Measurements from ENCODE around the gene ATG7.

ATG7 gene

DNA sequence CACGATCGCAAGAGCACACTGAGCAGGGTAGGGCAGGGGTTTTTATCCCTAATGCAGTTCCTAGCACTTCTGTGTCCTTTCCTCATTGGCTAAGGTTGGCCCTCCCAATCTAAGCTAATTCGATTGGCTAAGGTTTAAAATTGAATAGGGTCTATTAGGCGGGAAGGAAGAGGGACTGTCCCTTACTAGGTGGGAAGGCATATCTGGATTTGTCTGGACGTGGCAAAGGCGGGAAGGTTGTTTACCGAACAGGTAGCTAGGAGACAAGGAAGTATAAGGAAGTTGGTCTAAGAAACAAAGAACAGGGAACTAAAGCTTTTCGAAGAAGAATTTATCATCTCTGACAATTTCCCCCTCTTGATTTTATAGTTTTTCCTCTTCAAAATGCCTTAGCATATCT lies 24.8 kb upstream of the ATG7 start:
- Histone ChIP-seq H3F3A (ENCODE audit: insufficient read depth) (no peaks in the 10 kb centered on the region), H4K20me1 (ENCODE audit: low read depth, low read length) (no peaks in the 10 kb centered on the region), H3K36me3 (ENCODE audit: low read length) (no peaks in the 10 kb centered on the region), H3K79me2 (ENCODE audit: insufficient read depth, low read length) (no peaks in the 10 kb centered on the region), H3K27ac (ENCODE audit: low read depth, low read length) (no peak overlapping the region), H3K4me2 (ENCODE audit: low read depth, low read length, poor library complexity, severe bottlenecking) (no peak overlapping the region), H3K9me3 (ENCODE audit: insufficient read depth, low read length) (no peaks in the 10 kb centered on the region), H2AFZ (ENCODE audit: low read depth, low read length, severe bottlenecking) (no peak overlapping the region), H3K9me2 (replicated peaks; ENCODE audit: insufficient read depth, low read length) (no peaks in the 10 kb centered on the region), H3K9ac (ENCODE audit: low read length) (no peak overlapping the region), H3K27me3 (ENCODE audit: low read length) (no peaks in the 10 kb centered on the region), H3K4me3 (ENCODE audit: insufficient read depth, low read length, poor library complexity, severe bottlenecking) (no peak overlapping the region)
- TF ChIP-seq CTCF (IDR thresholded peaks at IDR 0.05; ENCODE audit: insufficient read depth, low read length, poor library complexity, severe bottlenecking) (no peak), EZH2phosphoT487 (conservative IDR thresholded peaks at IDR 0.05; ENCODE audit: low read length) (no peak)

GRCh38 chr3:11248596-11248995 lies 23.6 kb upstream of the ATG7 start:
- H3F3A ChIP-seq (ENCODE audit: insufficient read depth) = no peaks in the 10 kb centered on the region
- H3K27ac ChIP-seq (ENCODE audit: low read depth, low read length) = no peak overlapping the region
- no peak for TF ChIP-seq CTCF (IDR thresholded peaks at IDR 0.05; ENCODE audit: insufficient read depth, low read length, poor library complexity, severe bottlenecking)
- TF ChIP-seq EZH2phosphoT487 (conservative IDR thresholded peaks at IDR 0.05; ENCODE audit: low read length) = no peak
- no peaks in the 10 kb centered on the region for H3K27me3 ChIP-seq (ENCODE audit: low read length)
- H3K9me2 ChIP-seq (replicated peaks; ENCODE audit: insufficient read depth, low read length) = no peaks in the 10 kb centered on the region
- no peak overlapping the region for H3K4me2 ChIP-seq (ENCODE audit: low read depth, low read length, poor library complexity, severe bottlenecking)
- H3K9ac ChIP-seq (ENCODE audit: low read length) = no peak overlapping the region
- no peak overlapping the region for H3K4me3 ChIP-seq (ENCODE audit: insufficient read depth, low read length, poor library complexity, severe bottlenecking)
- H3K36me3 ChIP-seq (ENCODE audit: low read length) = no peaks in the 10 kb centered on the region
- H3K79me2 ChIP-seq (ENCODE audit: insufficient read depth, low read length) = no peaks in the 10 kb centered on the region
- H2AFZ ChIP-seq (ENCODE audit: low read depth, low read length, severe bottlenecking) = no peak overlapping the region
- H3K9me3 ChIP-seq (ENCODE audit: insufficient read depth, low read length) = no peaks in the 10 kb centered on the region
- H4K20me1 ChIP-seq (ENCODE audit: low read depth, low read length) = no peaks in the 10 kb centered on the region

- TF ChIP-seq EZH2phosphoT487 (conservative IDR thresholded peaks at IDR 0.05; ENCODE audit: low read length) = no peak
- no peak for TF ChIP-seq CTCF (IDR thresholded peaks at IDR 0.05; ENCODE audit: insufficient read depth, low read length, poor library complexity, severe bottlenecking)
- no peaks in the 10 kb centered on the region for H3K9me3 ChIP-seq (ENCODE audit: insufficient read depth, low read length)
- no peak overlapping the region for H2AFZ ChIP-seq (ENCODE audit: low read depth, low read length, severe bottlenecking)
- H3K79me2 ChIP-seq (ENCODE audit: insufficient read depth, low read length) = no peaks in the 10 kb centered on the region
- H4K20me1 ChIP-seq (ENCODE audit: low read depth, low read length) = no peaks in the 10 kb centered on the region
- no peaks in the 10 kb centered on the region for H3K27me3 ChIP-seq (ENCODE audit: low read length)
- no peaks in the 10 kb centered on the region for H3K36me3 ChIP-seq (ENCODE audit: low read length)
- H3K4me2 ChIP-seq (ENCODE audit: low read depth, low read length, poor library complexity, severe bottlenecking) = no peak overlapping the region
- no peaks in the 10 kb centered on the region for H3K9me2 ChIP-seq (replicated peaks; ENCODE audit: insufficient read depth, low read length)
- no peak overlapping the region for H3K9ac ChIP-seq (ENCODE audit: low read length)
- no peak overlapping the region for H3K27ac ChIP-seq (ENCODE audit: low read depth, low read length)
- H3K4me3 ChIP-seq (ENCODE audit: insufficient read depth, low read length, poor library complexity, severe bottlenecking) = no peak overlapping the region
- H3F3A ChIP-seq (ENCODE audit: insufficient read depth) = no peaks in the 10 kb centered on the region
Observed at GRCh38 chr3:11250902-11251806, 21.0 kb upstream of the ATG7 start.

All from SU-DHL-6 (cell line).